Measurements from ENCODE around the gene ACTR3C.

The ACTR3C gene

DNA sequence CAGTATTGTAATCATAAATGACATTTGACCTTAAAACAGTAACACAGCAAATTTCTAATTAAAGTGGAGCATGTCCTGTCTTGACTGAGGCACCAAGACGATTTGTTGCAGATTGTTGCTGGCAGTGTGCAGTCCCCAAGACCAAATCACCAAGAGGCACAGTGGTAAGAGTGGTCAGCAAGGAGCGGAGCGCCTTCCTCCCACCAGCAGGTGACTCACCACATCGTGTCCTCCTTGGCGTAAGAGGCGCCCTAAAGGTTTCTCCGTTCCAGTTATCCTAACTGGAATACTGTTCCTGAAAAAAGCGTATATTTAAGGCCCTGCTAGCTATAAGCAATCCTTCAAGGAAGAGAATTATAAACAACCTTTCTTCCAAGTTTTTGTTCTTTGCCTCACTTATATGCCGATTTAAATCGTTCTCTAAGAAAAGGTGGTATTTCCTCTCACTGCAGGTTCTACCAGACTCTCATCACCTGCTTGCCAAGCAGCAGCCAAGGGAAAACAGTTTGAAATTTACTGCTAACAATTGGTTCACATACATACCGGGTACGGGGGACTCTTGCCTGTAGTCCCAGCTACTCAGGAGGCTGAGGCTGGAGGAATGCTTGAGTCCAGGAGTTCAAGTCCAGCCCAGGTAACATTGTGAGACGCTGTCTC is 34.6 kb upstream of the ACTR3C start:
- Histone ChIP-seq H3K4me3 (ENCODE audit: low read length) (no peak overlapping the region), H3K27me3 (ENCODE audit: control insufficient read depth, insufficient read depth, low read length) (no peaks in the 10 kb centered on the region), H3K4me1 (ENCODE audit: control insufficient read depth, low read depth, low read length) (peaks cover 27% of the 10 kb centered on the region), H3K36me3 (ENCODE audit: control insufficient read depth, low read depth, low read length) (no peaks in the 10 kb centered on the region), H3K9me3 (ENCODE audit: control insufficient read depth, low read depth, low read length) (no peaks in the 10 kb centered on the region), H3K27ac (ENCODE audit: low read length) (no peak overlapping the region), H3K9ac (ENCODE audit: low read length) (no peak overlapping the region)

DNA sequence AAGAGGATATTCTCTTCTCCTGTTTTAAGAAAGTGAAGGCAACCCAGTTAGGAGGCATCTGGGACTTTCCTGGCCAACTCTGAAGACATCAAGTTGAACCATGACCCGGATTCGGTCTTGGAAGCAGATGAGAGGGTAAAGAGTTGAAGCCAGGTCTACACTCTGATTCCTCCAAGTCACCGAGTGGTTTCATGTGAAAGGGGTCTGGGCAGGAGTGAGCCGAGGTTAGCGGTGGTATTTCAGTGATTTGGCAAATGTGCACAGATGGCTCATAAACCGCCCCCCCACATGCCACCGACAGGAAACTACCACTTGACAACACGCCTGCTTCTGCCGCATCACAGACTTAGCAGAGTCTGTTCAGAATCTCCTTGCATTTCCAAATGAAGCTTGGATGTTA is 33.9 kb upstream of the ACTR3C start:
- no peak overlapping the region for H3K27ac ChIP-seq (ENCODE audit: low read length)

DNA sequence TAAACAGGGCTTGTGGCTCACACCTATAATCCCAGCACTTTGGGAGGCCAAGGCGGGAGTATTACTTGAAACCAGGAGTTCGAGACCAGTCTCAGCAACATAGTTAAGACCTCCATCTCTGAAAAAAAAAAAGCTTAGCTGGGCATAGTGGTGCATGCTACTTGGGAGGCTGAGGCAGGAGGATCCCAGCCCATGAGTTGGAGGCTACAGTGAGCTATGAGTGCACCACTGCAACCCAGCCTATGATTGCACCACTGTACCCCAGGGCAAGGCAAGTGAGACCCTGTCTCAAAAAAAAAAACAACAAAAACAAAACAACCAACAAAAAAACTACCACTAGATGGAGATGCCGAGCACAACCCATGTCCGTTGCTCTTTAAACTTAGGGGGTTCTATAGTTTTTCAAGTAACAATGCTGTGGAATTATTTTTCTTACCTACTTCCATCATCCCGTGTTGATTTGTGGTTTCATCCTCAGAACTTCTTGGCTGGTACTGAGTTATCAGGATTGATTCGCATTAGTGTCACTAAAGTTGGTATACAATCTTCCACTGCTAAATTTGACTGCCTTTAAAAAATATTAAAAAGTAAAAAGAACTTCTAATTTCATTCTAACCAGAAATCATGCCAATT is 33.0 kb upstream of the ACTR3C start:
- Histone ChIP-seq H3K36me3 (ENCODE audit: control insufficient read depth, low read depth, low read length) (no peaks in the 10 kb centered on the region), H3K27ac (ENCODE audit: low read length) (no peak overlapping the region), H3K4me3 (ENCODE audit: low read length) (no peak overlapping the region), H3K9ac (ENCODE audit: low read length) (no peak overlapping the region), H3K4me1 (ENCODE audit: control insufficient read depth, low read depth, low read length) (peaks cover 12% of the 10 kb centered on the region), H3K27me3 (ENCODE audit: control insufficient read depth, insufficient read depth, low read length) (no peaks in the 10 kb centered on the region), H3K9me3 (ENCODE audit: control insufficient read depth, low read depth, low read length) (no peaks in the 10 kb centered on the region)

More for the DNA sequence above, 33.9 kb upstream of the ACTR3C start:
- Histone ChIP-seq H3K27me3 (ENCODE audit: control insufficient read depth, insufficient read depth, low read length) (no peaks in the 10 kb centered on the region), H3K4me3 (ENCODE audit: low read length) (no peak overlapping the region), H3K9ac (ENCODE audit: low read length) (no peak overlapping the region), H3K4me1 (ENCODE audit: control insufficient read depth, low read depth, low read length) (peaks cover 21% of the 10 kb centered on the region), H3K9me3 (ENCODE audit: control insufficient read depth, low read depth, low read length) (no peaks in the 10 kb centered on the region), H3K36me3 (ENCODE audit: control insufficient read depth, low read depth, low read length) (no peaks in the 10 kb centered on the region)

GRCh38 chr7:150355666-150356059 is 32.3 kb upstream of the ACTR3C start:
- H3K27me3 ChIP-seq (ENCODE audit: control insufficient read depth, insufficient read depth, low read length) = no peaks in the 10 kb centered on the region
- no peaks in the 10 kb centered on the region for H3K9me3 ChIP-seq (ENCODE audit: control insufficient read depth, low read depth, low read length)
- H3K4me1 ChIP-seq (ENCODE audit: control insufficient read depth, low read depth, low read length) = peaks cover 9% of the 10 kb centered on the region
- no peak overlapping the region for H3K9ac ChIP-seq (ENCODE audit: low read length)
- no peaks in the 10 kb centered on the region for H3K36me3 ChIP-seq (ENCODE audit: control insufficient read depth, low read depth, low read length)
- no peak overlapping the region for H3K4me3 ChIP-seq (ENCODE audit: low read length)
- no peak overlapping the region for H3K27ac ChIP-seq (ENCODE audit: low read length)

- Histone ChIP-seq H3K4me1 (ENCODE audit: control insufficient read depth, low read depth, low read length) (no peaks in the 10 kb centered on the region), H3K4me3 (ENCODE audit: low read length) (no peak overlapping the region), H3K27me3 (ENCODE audit: control insufficient read depth, insufficient read depth, low read length) (no peaks in the 10 kb centered on the region), H3K27ac (ENCODE audit: low read length) (no peak overlapping the region), H3K9me3 (ENCODE audit: control insufficient read depth, low read depth, low read length) (no peaks in the 10 kb centered on the region), H3K36me3 (ENCODE audit: control insufficient read depth, low read depth, low read length) (no peaks in the 10 kb centered on the region), H3K9ac (ENCODE audit: low read length) (no peak overlapping the region)
Measured at GRCh38 chr7:150351587-150352194, 28.3 kb upstream of the ACTR3C start.

DNA sequence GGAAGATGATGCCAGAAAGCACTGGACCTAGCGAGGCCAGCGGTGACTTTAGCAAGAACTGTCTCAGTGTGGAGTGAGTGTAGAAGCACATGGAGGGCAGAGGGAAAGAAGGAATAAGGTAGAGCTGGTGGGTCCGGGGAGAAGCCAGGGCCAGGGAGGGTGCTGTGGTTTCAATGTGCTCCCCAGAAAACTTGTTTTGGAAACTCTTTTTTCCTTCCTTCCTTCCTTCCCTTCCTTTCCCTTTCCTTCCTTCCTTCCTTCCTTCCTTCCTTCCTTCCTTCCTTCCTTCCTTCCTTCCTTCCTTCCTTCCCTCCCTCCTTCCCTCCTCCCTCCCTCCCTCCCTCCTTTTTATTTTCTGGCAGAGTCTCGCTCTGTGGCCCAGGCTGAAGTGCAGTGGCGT is 23.6 kb upstream of the ACTR3C start:
- peaks cover 5% of the 10 kb centered on the region for H3K4me1 ChIP-seq (ENCODE audit: control insufficient read depth, low read depth, low read length)

GRCh38 chr7:150345012-150345411 is 21.7 kb upstream of the ACTR3C start:
- H3K27me3 ChIP-seq (ENCODE audit: control insufficient read depth, insufficient read depth, low read length) = peaks cover 36% of the 10 kb centered on the region

More for the DNA sequence above, 23.6 kb upstream of the ACTR3C start:
- Histone ChIP-seq H3K4me3 (ENCODE audit: low read length) (no peak overlapping the region), H3K27ac (ENCODE audit: low read length) (no peak overlapping the region), H3K9me3 (ENCODE audit: control insufficient read depth, low read depth, low read length) (peaks cover 8% of the 10 kb centered on the region), H3K9ac (ENCODE audit: low read length) (no peak overlapping the region), H3K36me3 (ENCODE audit: control insufficient read depth, low read depth, low read length) (no peaks in the 10 kb centered on the region), H3K27me3 (ENCODE audit: control insufficient read depth, insufficient read depth, low read length) (peaks cover 23% of the 10 kb centered on the region)

GRCh38 chr7:150344299-150344698 is 21.0 kb upstream of the ACTR3C start:
- H3K27me3 ChIP-seq (ENCODE audit: control insufficient read depth, insufficient read depth, low read length) = peaks cover 39% of the 10 kb centered on the region
- H3K9me3 ChIP-seq (ENCODE audit: control insufficient read depth, low read depth, low read length) = peaks cover 8% of the 10 kb centered on the region
- H3K36me3 ChIP-seq (ENCODE audit: control insufficient read depth, low read depth, low read length) = no peaks in the 10 kb centered on the region
- H3K9ac ChIP-seq (ENCODE audit: low read length) = no peak overlapping the region
- H3K27ac ChIP-seq (ENCODE audit: low read length) = no peak overlapping the region
- H3K4me3 ChIP-seq (ENCODE audit: low read length) = no peak overlapping the region
- H3K4me1 ChIP-seq (ENCODE audit: control insufficient read depth, low read depth, low read length) = peaks cover 10% of the 10 kb centered on the region

More at GRCh38 chr7:150345012-150345411, 21.7 kb upstream of the ACTR3C start:
- Histone ChIP-seq H3K9me3 (ENCODE audit: control insufficient read depth, low read depth, low read length) (peaks cover 8% of the 10 kb centered on the region), H3K27ac (ENCODE audit: low read length) (no peak overlapping the region), H3K36me3 (ENCODE audit: control insufficient read depth, low read depth, low read length) (no peaks in the 10 kb centered on the region), H3K4me1 (ENCODE audit: control insufficient read depth, low read depth, low read length) (peaks cover 7% of the 10 kb centered on the region), H3K4me3 (ENCODE audit: low read length) (no peak overlapping the region), H3K9ac (ENCODE audit: low read length) (no peak overlapping the region)

- no peak overlapping the region for H3K27ac ChIP-seq (ENCODE audit: low read length)
- H3K4me3 ChIP-seq (ENCODE audit: low read length) = no peak overlapping the region
- peaks cover 39% of the 10 kb centered on the region for H3K27me3 ChIP-seq (ENCODE audit: control insufficient read depth, insufficient read depth, low read length)
- peaks cover 8% of the 10 kb centered on the region for H3K9me3 ChIP-seq (ENCODE audit: control insufficient read depth, low read depth, low read length)
- H3K36me3 ChIP-seq (ENCODE audit: control insufficient read depth, low read depth, low read length) = no peaks in the 10 kb centered on the region
- H3K4me1 ChIP-seq (ENCODE audit: control insufficient read depth, low read depth, low read length) = peaks cover 10% of the 10 kb centered on the region
- no peak overlapping the region for H3K9ac ChIP-seq (ENCODE audit: low read length)
Measured at GRCh38 chr7:150343225-150343624, 19.9 kb upstream of the ACTR3C start.

- Histone ChIP-seq H3K36me3 (ENCODE audit: control insufficient read depth, low read depth, low read length) (peaks cover 7% of the 10 kb centered on the region), H3K9me3 (ENCODE audit: control insufficient read depth, low read depth, low read length) (peaks cover 8% of the 10 kb centered on the region), H3K4me3 (ENCODE audit: low read length) (peak overlapping the region; percentile 77), H3K9ac (ENCODE audit: low read length) (no peak overlapping the region), H3K27ac (ENCODE audit: low read length) (no peak overlapping the region), H3K27me3 (ENCODE audit: control insufficient read depth, insufficient read depth, low read length) (peaks cover 39% of the 10 kb centered on the region), H3K4me1 (ENCODE audit: control insufficient read depth, low read depth, low read length) (peaks cover 10% of the 10 kb centered on the region)
Measured at GRCh38 chr7:150342121-150342408, 18.7 kb upstream of the ACTR3C start.

GRCh38 chr7:150341263-150342120 is 18.1 kb upstream of the ACTR3C start, which contains the start of gene RARRES2:
TSS of gene RARRES2 (minus strand) at chr7:150341629. CDS start at chr7:150340609, 1,020 bp downstream.
- Histone ChIP-seq H3K27ac (ENCODE audit: low read length) (no peak within 1 kb of the TSS), H3K9me3 (ENCODE audit: control insufficient read depth, low read depth, low read length) (peaks cover 8% of the 10 kb centered on the region), H3K4me1 (ENCODE audit: control insufficient read depth, low read depth, low read length) (peaks cover 10% of the 10 kb centered on the region), H3K9ac (ENCODE audit: low read length) (peak within 1 kb of the TSS; percentile 65), H3K36me3 (ENCODE audit: control insufficient read depth, low read depth, low read length) (peaks cover 7% of the 10 kb centered on the region), H3K4me3 (ENCODE audit: low read length) (peak within 1 kb of the TSS; percentile 77), H3K27me3 (ENCODE audit: control insufficient read depth, insufficient read depth, low read length) (peaks cover 39% of the 10 kb centered on the region)

Data from iPS-18a (cell line).